ENCODE results near the gene LRP5.
"Not testable (repeated sequence)": the region's sequence is repeated elsewhere in the genome, so short reads cannot be mapped to it uniquely, and the experiment has no call there.

The LRP5 gene

GRCh38 chr11:68330700-68331337 lies 18.4 kb downstream of the LRP5 start:
- DNase-seq: no peak

GRCh38 chr11:68331338-68331947 lies 19.1 kb downstream of the LRP5 start:
- DNase-seq: no peak

DNA sequence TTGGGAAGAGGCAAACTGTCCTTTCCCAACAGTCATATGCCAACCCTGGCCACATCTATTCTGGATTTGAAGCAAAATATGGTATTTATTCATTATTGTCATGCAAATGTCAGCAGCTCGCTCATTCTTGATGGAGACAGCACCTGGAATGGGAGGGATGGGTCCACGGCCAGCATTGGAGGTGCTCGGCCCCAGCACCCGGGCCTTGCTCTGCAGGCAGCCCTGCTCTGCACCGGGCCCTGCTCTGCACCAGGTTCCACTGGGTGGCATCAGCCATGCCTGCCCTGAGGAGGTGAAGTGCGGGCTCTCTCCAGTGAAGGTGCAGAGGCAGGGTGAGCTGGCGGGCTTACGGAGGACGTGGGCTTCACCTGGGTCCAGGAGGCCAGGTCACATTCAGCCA lies 19.8 kb downstream of the LRP5 start:
- no peak for DNase-seq

- DNase-seq: no peak
These were observed 20.8 kb downstream of the LRP5 start for GRCh38 chr11:68333173-68333572.

GRCh38 chr11:68334923-68335322 lies 22.5 kb downstream of the LRP5 start:
- no peak for DNase-seq

DNA sequence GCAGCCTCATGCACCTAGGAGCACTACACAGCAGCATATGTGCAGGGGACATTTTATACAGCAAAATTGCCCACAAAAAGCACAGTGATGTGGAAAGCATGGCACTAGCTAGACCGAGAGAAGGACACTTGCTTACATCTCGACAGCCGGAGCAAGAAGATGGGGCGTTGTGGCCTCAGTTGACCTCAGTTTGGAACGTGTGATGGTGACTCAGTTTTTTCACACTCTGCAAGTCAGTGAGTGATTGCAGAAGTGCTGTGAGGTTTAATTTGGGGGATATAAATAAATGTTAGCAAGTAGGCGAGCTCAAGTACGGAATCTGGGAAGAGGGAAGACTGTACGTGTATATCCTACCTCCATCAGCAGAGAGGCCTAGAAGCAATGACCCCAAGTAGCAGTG lies 23.3 kb downstream of the LRP5 start:
- DNase-seq: peak; percentile 32

GRCh38 chr11:68336716-68337115 lies 24.3 kb downstream of the LRP5 start:
- no peak for DNase-seq

DNA sequence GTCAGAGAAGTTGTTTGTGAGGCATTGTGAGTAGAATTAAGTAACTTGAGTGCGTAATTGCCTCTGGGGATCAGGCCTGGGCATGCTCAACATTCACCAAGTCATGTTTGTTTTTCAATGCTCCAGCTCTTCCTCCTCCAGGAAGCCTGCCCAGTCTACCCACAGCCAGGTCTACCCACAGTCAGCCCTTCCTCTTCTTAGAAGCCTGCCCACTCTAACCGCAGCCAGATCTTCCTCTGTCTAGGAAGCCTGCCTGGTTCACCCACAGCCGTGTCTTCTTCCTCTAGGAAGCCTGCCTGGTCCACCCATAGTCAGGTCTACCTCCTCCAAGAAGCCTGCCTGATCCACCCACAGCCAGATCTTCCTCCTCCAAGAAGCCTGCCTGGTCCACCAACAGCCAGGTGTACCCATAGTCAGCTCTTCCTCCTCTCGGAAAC lies 25.0 kb downstream of the LRP5 start:
- no peak for DNase-seq

DNA sequence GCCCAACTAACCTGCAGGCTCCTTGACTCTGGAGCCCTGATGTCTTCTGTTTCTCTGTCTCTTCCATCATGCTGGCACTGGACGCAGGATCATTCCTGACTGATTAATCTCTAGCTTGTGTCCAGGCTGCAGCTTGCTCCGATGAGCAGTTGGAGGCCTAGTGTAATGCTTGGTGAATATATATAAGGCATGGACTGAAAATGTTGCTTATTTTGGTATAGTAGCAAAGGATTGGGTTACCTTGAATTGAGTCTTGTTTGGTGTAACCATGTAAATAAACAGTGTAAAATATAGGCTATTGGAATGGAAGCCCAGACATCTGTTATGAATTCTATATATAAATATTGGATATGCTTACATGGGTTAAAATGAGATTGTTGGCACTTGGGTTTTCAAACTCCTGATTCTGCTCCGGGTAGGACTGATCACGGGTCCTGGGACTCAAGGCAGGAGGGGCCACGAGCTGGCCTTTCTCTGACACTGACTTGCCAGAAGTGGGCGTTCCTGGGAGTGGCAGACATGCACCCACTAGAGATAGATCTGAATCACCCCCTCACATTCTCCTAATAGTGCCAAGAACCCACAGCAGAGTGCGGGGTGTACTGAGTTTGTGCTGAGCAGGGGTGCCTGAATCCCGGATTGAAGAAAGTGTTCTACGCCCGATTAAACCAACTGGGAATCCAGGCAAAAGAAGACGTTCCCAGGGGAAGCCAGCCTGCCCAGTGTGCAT lies 25.8 kb downstream of the LRP5 start:
- DNase-seq: no peak

GRCh38 chr11:68340003-68340767 lies 27.8 kb downstream of the LRP5 start:
- peak; percentile 39 for DNase-seq

- DNase-seq: no peak
These were observed 28.6 kb downstream of the LRP5 start for GRCh38 chr11:68340784-68341556.

DNA sequence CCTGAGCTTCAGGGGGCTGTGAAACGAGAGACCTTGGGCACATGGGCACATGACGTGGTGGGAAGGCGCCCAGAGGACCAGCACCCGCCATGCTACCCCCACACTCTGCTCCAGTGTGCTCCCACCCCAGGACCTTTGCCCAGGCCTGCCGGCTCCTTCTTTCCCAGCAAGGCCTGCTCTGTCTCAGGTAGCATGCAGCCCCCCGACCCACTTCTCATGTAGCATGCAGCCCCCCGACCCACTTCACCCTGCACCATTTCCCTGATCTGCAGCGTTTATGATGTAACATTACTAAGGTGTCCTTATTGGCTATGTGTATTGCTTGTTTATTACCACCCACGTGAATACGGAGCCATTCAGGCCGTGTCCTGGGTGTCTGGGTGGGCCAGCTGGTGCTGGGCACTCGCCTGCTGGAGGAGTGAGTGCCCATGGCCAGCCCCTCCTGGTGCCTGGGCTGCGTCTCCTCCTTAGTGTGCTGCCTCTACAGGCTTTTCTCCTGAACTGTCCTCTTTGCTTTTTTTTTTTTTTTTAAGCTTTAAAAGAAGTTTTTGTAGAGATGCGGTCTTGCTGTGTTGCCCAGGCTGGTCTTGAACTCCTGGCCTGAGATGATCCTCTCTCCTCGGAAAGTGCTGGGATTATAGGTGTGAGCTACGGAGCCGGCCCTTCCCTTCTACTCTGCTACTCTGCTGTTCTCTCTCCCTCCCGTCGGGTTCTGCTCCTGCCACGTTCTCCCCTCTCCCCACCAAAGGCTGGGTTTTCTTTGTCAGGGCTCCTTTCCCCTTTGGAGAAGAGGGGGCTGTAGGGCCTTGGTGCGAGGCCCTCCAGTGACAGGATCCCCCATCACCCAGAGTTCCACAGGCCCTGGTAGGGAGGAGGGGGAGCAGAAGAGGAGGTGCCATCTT lies 29.4 kb downstream of the LRP5 start:
- DNase-seq: no peak

GRCh38 chr11:68342459-68343158 lies 30.2 kb downstream of the LRP5 start:
- no peak for DNase-seq

DNA sequence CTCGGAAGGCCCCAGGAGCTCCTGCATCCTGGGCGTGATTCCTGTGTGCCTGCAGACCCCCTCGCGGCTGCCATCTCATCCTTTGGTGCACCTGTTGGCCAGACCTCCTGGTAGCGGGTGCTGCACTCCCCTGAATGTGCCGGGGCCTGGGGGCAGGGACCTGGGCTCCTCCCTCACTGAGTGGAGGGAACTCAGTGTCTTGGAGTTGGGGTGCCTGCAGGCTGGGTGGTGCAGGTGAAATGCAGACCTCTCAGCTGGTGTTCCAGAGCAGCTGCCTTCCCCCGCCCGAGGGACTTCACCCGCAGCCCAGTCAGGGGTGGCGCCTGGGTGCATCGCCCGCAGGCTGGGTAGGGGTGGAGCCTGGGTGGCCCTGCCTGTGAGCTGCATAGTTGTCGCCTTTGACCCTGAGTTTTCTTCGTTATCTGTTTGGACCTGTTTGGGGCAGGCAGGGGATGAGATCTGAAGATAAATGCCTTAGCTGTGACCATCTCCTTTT lies 31.4 kb downstream of the LRP5 start:
- DNase-seq: no peak

GRCh38 chr11:68344821-68345220 lies 32.4 kb downstream of the LRP5 start:
- not testable (repeated sequence) for DNase-seq

DNA sequence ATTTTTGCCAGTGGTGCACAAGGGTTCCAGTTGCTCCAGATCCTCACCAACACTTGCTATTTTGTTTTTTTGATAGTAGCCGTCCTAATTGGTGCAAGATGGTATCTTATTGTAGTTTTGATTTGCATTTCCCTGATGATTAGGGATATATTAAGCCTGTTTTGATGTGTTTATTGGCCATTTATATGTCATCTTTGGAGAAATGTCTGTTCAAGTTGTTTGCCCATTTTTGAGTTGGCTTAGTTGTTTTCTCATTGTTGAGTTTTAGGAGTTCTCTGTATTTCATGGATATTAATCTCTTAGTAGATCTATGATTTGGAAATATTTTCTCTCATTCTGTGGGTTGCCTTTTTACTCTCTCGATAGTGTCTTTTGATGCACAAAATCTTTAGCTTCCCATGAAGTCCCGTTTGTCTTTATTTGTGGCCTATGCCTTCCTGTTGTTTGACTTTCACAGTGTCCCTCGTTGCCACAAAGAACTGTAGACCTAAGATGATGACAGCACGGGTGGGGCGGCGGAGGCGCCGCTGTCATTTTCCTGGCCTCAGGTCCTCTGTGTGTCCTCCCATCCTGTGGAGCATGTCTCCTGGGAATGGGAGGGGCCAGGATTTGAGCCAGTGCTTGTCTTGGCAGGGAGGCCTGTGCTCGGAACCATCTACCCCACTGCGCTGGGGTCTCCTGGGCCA lies 33.5 kb downstream of the LRP5 start:
- no peak for DNase-seq

DNA sequence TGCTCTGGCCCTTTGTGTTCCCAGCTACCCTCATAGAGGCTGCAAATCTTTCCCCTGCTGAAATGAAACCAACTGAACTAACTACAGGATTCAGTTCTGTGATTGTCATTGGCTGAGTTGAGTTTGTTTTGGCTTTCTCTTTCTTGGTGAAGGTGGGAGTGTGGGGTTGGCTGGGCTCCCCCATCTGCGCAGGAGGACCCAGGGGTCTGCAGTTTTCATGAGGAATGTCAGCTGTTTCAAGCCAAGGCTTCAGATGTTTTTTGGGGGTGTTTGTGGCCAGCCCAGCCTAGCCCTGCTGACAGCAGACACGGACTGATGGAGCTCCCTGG lies 34.0 kb downstream of the LRP5 start:
- no peak for DNase-seq

GRCh38 chr11:68347345-68347744 lies 35.0 kb downstream of the LRP5 start:
- DNase-seq: no peak

DNA sequence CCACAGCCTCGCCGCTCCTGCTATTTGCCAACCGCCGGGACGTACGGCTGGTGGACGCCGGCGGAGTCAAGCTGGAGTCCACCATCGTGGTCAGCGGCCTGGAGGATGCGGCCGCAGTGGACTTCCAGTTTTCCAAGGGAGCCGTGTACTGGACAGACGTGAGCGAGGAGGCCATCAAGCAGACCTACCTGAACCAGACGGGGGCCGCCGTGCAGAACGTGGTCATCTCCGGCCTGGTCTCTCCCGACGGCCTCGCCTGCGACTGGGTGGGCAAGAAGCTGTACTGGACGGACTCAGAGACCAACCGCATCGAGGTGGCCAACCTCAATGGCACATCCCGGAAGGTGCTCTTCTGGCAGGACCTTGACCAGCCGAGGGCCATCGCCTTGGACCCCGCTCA lies 35.5 kb downstream of the LRP5 start:
- no peak for DNase-seq
